Measurements from ENCODE around the gene ATP8B3.

Gene ATP8B3

GRCh38 chr19:1766800-1767352 lies 45.2 kb downstream of the ATP8B3 start:
- Histone ChIP-seq H3K4me3 (no peak overlapping the region), H3K27ac (no peak overlapping the region)
- TF ChIP-seq CTCF (IDR thresholded peaks at IDR 0.05): no peak
- no peak for DNase-seq (ENCODE audit: low spot score)

GRCh38 chr19:1765904-1766799 lies 45.9 kb downstream of the ATP8B3 start:
- TF ChIP-seq CTCF (IDR thresholded peaks at IDR 0.05): no peak
- Histone ChIP-seq H3K27ac (no peak overlapping the region), H3K4me3 (no peak overlapping the region)
- no peak for DNase-seq (ENCODE audit: low spot score)

GRCh38 chr19:1765232-1765903 lies 46.7 kb downstream of the ATP8B3 start:
- no peak for TF ChIP-seq CTCF (IDR thresholded peaks at IDR 0.05)
- Histone ChIP-seq H3K27ac (no peak overlapping the region), H3K4me3 (no peak overlapping the region)
- no peak for DNase-seq (ENCODE audit: low spot score)

DNA sequence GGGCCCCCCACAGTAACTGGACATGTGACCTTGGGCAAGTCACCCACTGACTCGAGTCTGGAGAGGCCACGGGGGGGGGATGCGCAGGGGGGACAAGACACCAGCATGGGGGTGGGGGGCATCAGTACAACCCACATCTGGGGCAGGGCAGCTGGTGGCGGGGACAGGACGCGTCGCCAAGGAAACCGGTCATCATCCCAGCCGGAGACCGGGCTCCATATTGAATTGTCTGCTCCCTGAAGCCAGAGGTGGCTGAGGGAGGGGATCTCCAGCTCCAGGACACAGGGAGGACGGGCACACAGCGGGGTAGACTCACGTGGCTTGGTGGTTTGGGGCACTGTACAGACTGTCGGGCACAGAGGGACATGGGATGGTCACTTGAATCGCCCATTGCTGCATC lies 47.3 kb downstream of the ATP8B3 start:
- TF ChIP-seq CTCF (IDR thresholded peaks at IDR 0.05): no peak
- no peak for DNase-seq (ENCODE audit: low spot score)
- H3K4me3 ChIP-seq: no peak overlapping the region
- no peak overlapping the region for H3K27ac ChIP-seq

GRCh38 chr19:1763648-1764639 lies 48.1 kb downstream of the ATP8B3 start:
- DNase-seq (ENCODE audit: low spot score): no peak
- TF ChIP-seq CTCF (IDR thresholded peaks at IDR 0.05): no peak
- H3K4me3 ChIP-seq: no peak overlapping the region
- H3K27ac ChIP-seq: no peak overlapping the region

DNA sequence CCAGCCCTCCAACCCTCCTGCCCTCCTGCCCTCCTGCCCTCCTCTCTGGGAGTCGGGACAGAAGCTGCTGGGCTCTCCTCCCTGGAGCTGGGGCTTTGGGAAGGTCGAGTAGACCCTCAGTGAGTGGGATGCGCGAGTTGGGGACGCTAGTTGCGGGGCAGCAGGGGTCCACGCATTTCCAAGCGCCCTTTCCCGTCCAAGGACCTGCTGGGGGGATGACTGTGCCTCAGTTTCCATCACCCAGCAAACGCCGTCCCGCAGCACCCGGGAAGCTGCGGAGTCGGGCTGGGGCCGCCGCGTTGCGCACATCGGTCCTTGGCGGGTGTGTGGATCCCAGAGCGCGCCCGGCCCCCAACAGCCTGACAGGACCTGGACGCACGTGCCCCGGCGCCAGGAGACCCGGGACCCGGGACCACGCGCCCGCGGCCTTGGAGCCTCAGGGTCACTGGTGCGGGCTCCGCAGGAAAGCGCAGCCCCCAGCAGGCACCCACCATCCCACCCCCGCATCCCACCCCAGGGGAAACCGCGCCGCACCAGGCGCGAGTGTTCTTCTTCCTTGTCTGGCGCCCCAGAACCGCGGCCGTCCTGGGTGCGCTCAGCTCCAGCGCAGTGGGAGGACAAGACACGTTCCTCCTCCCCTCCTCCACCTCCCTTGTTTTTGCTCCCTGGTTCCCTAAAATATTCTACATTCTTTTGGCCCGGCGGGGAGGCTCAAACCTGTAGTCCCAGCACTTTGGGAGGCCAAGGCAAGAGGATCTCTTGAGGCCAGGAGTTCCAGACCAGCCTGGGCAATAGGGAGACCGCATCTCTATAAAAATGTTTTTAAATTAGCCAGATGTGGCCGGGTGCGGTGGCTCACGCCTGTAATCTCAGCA lies 49.6 kb downstream of the ATP8B3 start:
- H3K4me3 ChIP-seq: no peak overlapping the region

More for the DNA sequence above, 49.6 kb downstream of the ATP8B3 start:
- TF ChIP-seq CTCF (IDR thresholded peaks at IDR 0.05): no peak
- no peak for DNase-seq (ENCODE audit: low spot score)
- H3K27ac ChIP-seq: no peak overlapping the region
